RWPE2 (cell line): ENCODE results near the gene PGLYRP3.

ENCODE experiments used
- ATAC-seq: fragments of 200-7000 bp; cut with Tn5 transposase; 3 replicates; pipeline ENCODE4 v1.9.1; 2021; ENCODE audit warnings: low read depth
- DNase-seq: peaks from one replicate; pipeline ENCODE4 v3.0.0-alpha.2; 2020; ENCODE audit warnings: low spot score
- H3K27ac ChIP-seq: fragments of 450-650 bp; 2 replicates; pipeline ENCODE4 v1.5.1; 2017; ENCODE audit warnings: mild to moderate bottlenecking; ENCODE audit not compliant: poor library complexity, severe bottlenecking
- H3K27me3 ChIP-seq: fragments of 250-450 bp; sonication (Bioruptor Pico); 2 replicates; pipeline ENCODE4 v1.5.1; 2021; ENCODE audit warnings: mild to moderate bottlenecking, moderate library complexity; ENCODE audit not compliant: insufficient read depth, poor library complexity, severe bottlenecking
- H3K36me3 ChIP-seq: fragments of 250-450 bp; sonication (Bioruptor Pico); 2 replicates; pipeline ENCODE4 v1.5.1; 2020; ENCODE audit warnings: low read depth, mild to moderate bottlenecking, moderate library complexity
- H3K4me1 ChIP-seq: fragments of 250-450 bp; sonication (Bioruptor Pico); 2 replicates; pipeline ENCODE4 v1.5.1; 2021; ENCODE audit warnings: mild to moderate bottlenecking, moderate library complexity; ENCODE audit not compliant: insufficient read depth, poor library complexity, severe bottlenecking
- H3K4me3 ChIP-seq: fragments of 250-450 bp; sonication (Bioruptor Pico); 2 replicates; pipeline ENCODE4 v1.5.1; 2021; ENCODE audit warnings: mild to moderate bottlenecking, moderate library complexity; ENCODE audit not compliant: severe bottlenecking
- H3K9me3 ChIP-seq: fragments of 250-450 bp; sonication (Bioruptor Pico); 2 replicates; pipeline ENCODE4 v1.5.1; 2021; ENCODE audit warnings: mild to moderate bottlenecking, moderate library complexity; ENCODE audit not compliant: severe bottlenecking
- TF ChIP-seq, protein P1 (sequence below): fragments of 450-650 bp; IDR thresholded peaks from one replicate; pipeline ENCODE4 v1.5.1; 2017; ENCODE audit warnings: mild to moderate bottlenecking, moderate library complexity; ENCODE audit not compliant: poor library complexity, severe bottlenecking

PGLYRP3 gene

DNA sequence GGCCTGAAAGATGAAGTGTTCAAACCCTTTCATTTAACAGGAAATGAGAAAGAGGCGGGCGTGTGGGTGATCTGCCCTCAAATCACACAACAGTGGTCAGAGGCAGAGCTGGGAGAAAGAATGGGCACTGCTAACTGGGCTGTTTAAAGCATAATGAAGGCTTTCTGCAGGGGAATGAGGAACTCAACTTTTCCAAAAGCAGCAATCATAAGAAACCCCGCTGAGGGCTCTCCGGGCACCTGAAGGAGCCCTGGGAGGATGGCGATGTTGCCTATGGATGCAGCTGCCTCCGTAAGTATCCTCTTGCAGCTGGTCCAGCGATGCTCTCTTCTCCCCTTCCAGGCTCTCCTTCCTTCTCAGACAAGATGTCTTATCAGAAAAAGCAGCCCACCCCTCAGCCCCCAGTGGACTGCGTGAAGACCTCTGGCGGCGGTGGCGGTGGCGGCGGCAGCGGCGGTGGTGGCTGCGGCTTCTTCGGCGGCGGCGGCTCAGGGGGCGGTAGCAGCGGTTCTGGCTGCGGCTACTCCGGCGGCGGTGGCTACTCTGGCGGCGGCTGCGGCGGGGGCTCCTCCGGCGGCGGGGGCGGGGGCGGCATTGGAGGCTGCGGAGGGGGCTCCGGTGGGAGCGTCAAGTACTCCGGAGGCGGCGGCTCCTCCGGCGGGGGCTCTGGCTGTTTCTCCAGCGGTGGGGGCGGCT lies 52.0 kb downstream of the PGLYRP3 start:
- ATAC-seq (peak; percentile 34; the same call in 2 of the 3 replicates), DNase-seq (no peak)
- Histone ChIP-seq H3K4me3 (peak overlapping the region; percentile 29), H3K27me3 (peaks cover 69% of the 10 kb centered on the region), H3K4me1 (no peaks in the 10 kb centered on the region), H3K36me3 (no peaks in the 10 kb centered on the region), H3K9me3 (no peaks in the 10 kb centered on the region), H3K27ac (no peak overlapping the region)
- TF ChIP-seq, protein P1, sequence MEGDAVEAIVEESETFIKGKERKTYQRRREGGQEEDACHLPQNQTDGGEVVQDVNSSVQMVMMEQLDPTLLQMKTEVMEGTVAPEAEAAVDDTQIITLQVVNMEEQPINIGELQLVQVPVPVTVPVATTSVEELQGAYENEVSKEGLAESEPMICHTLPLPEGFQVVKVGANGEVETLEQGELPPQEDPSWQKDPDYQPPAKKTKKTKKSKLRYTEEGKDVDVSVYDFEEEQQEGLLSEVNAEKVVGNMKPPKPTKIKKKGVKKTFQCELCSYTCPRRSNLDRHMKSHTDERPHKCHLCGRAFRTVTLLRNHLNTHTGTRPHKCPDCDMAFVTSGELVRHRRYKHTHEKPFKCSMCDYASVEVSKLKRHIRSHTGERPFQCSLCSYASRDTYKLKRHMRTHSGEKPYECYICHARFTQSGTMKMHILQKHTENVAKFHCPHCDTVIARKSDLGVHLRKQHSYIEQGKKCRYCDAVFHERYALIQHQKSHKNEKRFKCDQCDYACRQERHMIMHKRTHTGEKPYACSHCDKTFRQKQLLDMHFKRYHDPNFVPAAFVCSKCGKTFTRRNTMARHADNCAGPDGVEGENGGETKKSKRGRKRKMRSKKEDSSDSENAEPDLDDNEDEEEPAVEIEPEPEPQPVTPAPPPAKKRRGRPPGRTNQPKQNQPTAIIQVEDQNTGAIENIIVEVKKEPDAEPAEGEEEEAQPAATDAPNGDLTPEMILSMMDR = no peak

DNA sequence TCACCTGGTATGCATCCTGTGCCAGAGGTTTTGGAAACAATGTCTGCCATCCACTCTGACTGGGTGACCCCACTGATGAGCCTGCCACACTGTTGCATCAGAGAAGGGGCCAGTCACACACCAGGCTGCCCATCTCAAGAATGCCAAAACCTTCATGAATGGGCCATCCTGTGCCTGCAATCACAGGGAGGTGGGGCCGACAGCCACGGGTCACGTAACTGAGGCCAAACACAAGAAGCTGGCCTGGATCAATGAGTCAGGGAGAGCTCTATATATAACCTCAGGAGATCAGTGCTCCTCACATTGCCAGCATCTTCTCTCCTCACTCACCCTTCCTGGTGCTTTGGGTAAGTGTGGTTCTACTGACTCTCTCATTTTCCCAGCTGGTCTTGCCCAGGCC lies 53.4 kb downstream of the PGLYRP3 start, which contains the start of gene LORICRIN:
Gene LORICRIN (plus strand): TSS at position 301 of the 400 bp plus-strand sequence. CDS start 1,263 bp downstream, outside the sequence.
- no peak for ATAC-seq
- DNase-seq = no peak
- Histone ChIP-seq H3K27me3 (peaks cover 56% of the 10 kb centered on the region), H3K36me3 (no peaks in the 10 kb centered on the region), H3K4me3 (no peak within 1 kb of the TSS), H3K4me1 (no peaks in the 10 kb centered on the region), H3K9me3 (no peaks in the 10 kb centered on the region), H3K27ac (no peak within 1 kb of the TSS)
- TF ChIP-seq, protein P1 = no peak

DNA sequence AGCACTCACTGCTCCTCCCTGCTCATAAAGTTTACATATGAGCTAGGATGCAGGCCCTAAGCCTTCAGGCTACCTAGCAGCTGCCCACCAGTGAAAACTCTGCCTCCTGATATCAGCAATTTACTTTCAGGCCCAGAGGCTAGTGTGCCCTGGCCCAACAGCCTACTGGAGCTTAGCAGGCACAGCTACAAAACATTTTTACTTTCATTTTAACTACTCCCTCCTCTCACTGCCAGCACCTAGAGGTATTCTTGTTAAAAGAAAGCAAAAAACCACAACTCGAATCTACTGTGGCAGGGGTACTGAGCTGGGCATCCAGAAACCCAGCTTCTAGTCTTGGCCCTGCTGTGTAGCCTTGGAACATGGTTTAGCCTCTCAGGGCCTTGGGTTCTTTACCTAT lies 59.1 kb downstream of the PGLYRP3 start:
- H3K9me3 ChIP-seq = no peaks in the 10 kb centered on the region
- no peak for DNase-seq
- no peak overlapping the region for H3K4me3 ChIP-seq
- TF ChIP-seq, protein P1 = no peak
- H3K27me3 ChIP-seq = peaks cover 4% of the 10 kb centered on the region
- ATAC-seq = no peak
- H3K36me3 ChIP-seq = no peaks in the 10 kb centered on the region
- no peaks in the 10 kb centered on the region for H3K4me1 ChIP-seq
- H3K27ac ChIP-seq = no peak overlapping the region

DNA sequence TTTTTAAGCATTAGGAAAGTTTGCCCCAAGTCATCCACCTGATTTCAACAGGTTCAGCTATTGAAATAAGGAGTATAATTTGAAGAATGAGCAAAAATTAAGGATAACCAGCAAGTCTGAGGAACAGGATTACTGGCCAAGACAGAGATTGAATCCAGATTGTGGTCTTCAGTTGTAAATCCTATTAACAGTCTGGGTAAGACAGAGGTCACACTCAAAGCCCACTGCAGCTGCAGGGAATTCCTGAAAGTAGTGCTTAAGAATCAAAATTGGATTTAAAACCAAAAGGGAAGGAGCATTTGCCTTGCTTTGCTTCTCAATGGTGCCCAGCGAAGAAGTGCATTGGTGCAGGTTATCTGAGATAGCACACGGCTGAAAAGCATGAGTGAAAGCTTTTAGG lies 59.7 kb downstream of the PGLYRP3 start:
- DNase-seq (no peak), ATAC-seq (no peak)
- Histone ChIP-seq H3K4me1 (no peaks in the 10 kb centered on the region), H3K36me3 (no peaks in the 10 kb centered on the region), H3K9me3 (no peaks in the 10 kb centered on the region), H3K4me3 (no peak overlapping the region), H3K27ac (no peak overlapping the region), H3K27me3 (no peaks in the 10 kb centered on the region)
- TF ChIP-seq, protein P1 = no peak

DNA sequence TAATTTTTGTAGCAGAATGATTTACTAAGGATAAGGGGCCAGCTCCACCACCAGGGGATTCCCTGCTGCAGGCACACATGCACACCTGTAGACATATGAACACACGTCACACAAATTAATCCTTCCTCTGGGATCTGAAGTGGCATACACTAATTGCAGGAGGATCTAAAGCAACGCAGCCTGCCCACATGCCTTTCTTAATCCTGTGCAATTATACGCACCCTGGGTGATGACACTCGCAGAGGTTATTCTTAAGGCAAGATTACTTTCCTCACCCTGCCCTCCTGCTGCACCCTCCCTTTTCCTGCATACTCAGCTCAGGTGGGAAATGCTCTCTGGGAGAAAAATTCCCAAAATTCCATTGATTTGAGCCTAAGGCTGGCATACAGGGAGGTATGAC lies 60.8 kb downstream of the PGLYRP3 start:
- no peak for ATAC-seq
- no peak overlapping the region for H3K4me3 ChIP-seq
- DNase-seq = no peak
- H3K27me3 ChIP-seq = no peaks in the 10 kb centered on the region
- H3K27ac ChIP-seq = no peak overlapping the region
- no peaks in the 10 kb centered on the region for H3K4me1 ChIP-seq
- H3K9me3 ChIP-seq = no peaks in the 10 kb centered on the region
- TF ChIP-seq, protein P1 = no peak
- no peaks in the 10 kb centered on the region for H3K36me3 ChIP-seq
